MCF 10A (cell line): ENCODE results near the gene USP11. TPM values are rescaled to one million over a fixed set of nuclear protein-coding genes. Genes with fewer than 3 reads are reported as not detected.
"Not testable (repeated sequence)": the region's sequence is repeated elsewhere in the genome, so short reads cannot be mapped to it uniquely, and the experiment has no call there.

Experiments used
- BruUV-seq: library from RNA; stranded (reverse); fragments of 400-500 nt; replicated peaks from 2 replicates; lab custom pipeline; 2021; lab: Mats Ljungman, UMichigan
- CTCF ChIA-PET: fragments of 300-600 bp; sonication (Branson Sonifier 250); formaldehyde crosslinking; extraction: SDS; loops from one replicate; lab custom pipeline; 2021; ENCODE audit warnings: antibody characterized with exemption, inconsistent platforms; lab: Yijun Ruan, JAX
- POLR2A ChIA-PET: fragments of 300-600, 350-650 bp; sonication (Branson Sonifier 250); formaldehyde crosslinking; extraction: SDS; loops from one replicate; lab custom pipeline; 2020; ENCODE audit warnings: antibody characterized with exemption, inconsistent platforms; lab: Yijun Ruan, JAX
- DNase-seq: peaks from one replicate; pipeline ENCODE4 v3.0.0-alpha.2; 2018; ENCODE audit not compliant: unreplicated experiment
- H3K27ac Mint-ChIP-seq: one replicate; pipeline ENCODE4 v1.8.0; 2022; ENCODE audit warnings: mild to moderate bottlenecking, low read depth, mixed read lengths; ENCODE audit not compliant: unreplicated experiment
- H3K27me3 Mint-ChIP-seq: one replicate; pipeline ENCODE4 v1.8.0; 2022; ENCODE audit warnings: mixed read lengths; ENCODE audit not compliant: insufficient read depth, unreplicated experiment
- H3K36me3 Mint-ChIP-seq: one replicate; pipeline ENCODE4 v1.8.0; 2022; ENCODE audit warnings: mild to moderate bottlenecking, moderate library complexity, mixed read lengths; ENCODE audit not compliant: insufficient read depth, unreplicated experiment
- H3K4me1 Mint-ChIP-seq: one replicate; pipeline ENCODE4 v1.8.0; 2022; ENCODE audit warnings: mixed read lengths; ENCODE audit not compliant: insufficient read depth, unreplicated experiment
- H3K4me3 Mint-ChIP-seq: one replicate; pipeline ENCODE4 v1.8.0; 2022; ENCODE audit warnings: mild to moderate bottlenecking, moderate library complexity, mixed read lengths; ENCODE audit not compliant: unreplicated experiment
- H3K9me3 Mint-ChIP-seq: one replicate; pipeline ENCODE4 v1.8.0; 2022; ENCODE audit warnings: mixed read lengths; ENCODE audit not compliant: unreplicated experiment
- intact Hi-C: fragments of 100-400 bp; cut with micrococcal nuclease; formaldehyde crosslinking; loops from 2 replicates; pipeline ENCODE4 v1.14.1; 2022
- total RNA-seq: library from RNA; stranded (reverse); gene quantifications from 2 replicates; pipeline ENCODE4 v1.2.3, GENCODE V29; 2022
- TF ChIP-seq, protein P1 (sequence below): fragments of 200-600 bp; IDR thresholded peaks from one replicate; pipeline ENCODE4 v1.8.0; 2022; ENCODE audit warnings: antibody characterized with exemption, mild to moderate bottlenecking; ENCODE audit not compliant: unreplicated experiment

Gene USP11
- total RNA-seq, 1 experiment from 2014 or later: 20.3 TPM

- ChIA-PET CTCF (no interaction called here), POLR2A (no interaction called here)
- peaks cover 61% of the 10 kb centered on the region for H3K27me3 Mint-ChIP-seq
- H3K27ac Mint-ChIP-seq: no peak overlapping the region
- no peak for DNase-seq
- TF ChIP-seq, protein P1, sequence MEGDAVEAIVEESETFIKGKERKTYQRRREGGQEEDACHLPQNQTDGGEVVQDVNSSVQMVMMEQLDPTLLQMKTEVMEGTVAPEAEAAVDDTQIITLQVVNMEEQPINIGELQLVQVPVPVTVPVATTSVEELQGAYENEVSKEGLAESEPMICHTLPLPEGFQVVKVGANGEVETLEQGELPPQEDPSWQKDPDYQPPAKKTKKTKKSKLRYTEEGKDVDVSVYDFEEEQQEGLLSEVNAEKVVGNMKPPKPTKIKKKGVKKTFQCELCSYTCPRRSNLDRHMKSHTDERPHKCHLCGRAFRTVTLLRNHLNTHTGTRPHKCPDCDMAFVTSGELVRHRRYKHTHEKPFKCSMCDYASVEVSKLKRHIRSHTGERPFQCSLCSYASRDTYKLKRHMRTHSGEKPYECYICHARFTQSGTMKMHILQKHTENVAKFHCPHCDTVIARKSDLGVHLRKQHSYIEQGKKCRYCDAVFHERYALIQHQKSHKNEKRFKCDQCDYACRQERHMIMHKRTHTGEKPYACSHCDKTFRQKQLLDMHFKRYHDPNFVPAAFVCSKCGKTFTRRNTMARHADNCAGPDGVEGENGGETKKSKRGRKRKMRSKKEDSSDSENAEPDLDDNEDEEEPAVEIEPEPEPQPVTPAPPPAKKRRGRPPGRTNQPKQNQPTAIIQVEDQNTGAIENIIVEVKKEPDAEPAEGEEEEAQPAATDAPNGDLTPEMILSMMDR: no peak
- H3K4me3 Mint-ChIP-seq: no peak overlapping the region
- peaks cover 16% of the 10 kb centered on the region for H3K36me3 Mint-ChIP-seq
- no peaks in the 10 kb centered on the region for H3K4me1 Mint-ChIP-seq
- H3K9me3 Mint-ChIP-seq: no peaks in the 10 kb centered on the region
- no TSS peak for BruUV-seq
- intact Hi-C loops: no loop called here
Observed at GRCh38 chrX:47247999-47248320, 15.2 kb downstream of the USP11 start.

- DNase-seq: no peak
- CTCF ChIA-PET: interaction anchor here (0.6 kb wide), 1 partner anchor 85 kb away, joined by 3 read pairs; no protein-coding TSS in a partner anchor
- BruUV-seq: no TSS peak
- no peaks in the 10 kb centered on the region for H3K9me3 Mint-ChIP-seq
- H3K27ac Mint-ChIP-seq: no peak overlapping the region
- POLR2A ChIA-PET: no interaction called here
- H3K4me3 Mint-ChIP-seq: no peak overlapping the region
- no peaks in the 10 kb centered on the region for H3K4me1 Mint-ChIP-seq
- TF ChIP-seq, protein P1: no peak
- peaks cover 16% of the 10 kb centered on the region for H3K36me3 Mint-ChIP-seq
- intact Hi-C loops: no loop called here
- H3K27me3 Mint-ChIP-seq: peaks cover 61% of the 10 kb centered on the region
Observed at GRCh38 chrX:47248576-47248975, 15.8 kb downstream of the USP11 start.

DNA sequence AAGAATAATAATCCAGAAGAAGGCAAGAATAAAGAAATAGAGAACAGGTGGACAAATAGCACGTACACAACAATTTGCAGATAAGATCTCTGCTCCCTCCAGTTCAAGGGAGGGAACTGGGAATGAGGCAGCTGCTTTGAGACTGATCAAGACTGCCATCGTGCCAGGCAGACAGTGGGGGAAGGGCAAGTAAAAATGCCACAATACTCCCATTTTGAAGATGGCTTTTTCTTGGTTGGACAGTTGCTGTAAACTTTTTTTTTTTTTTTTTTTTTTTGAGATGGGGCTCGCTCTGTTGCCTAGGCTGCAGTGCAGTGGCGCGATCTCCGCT is 17.2 kb downstream of the USP11 start:
- POLR2A ChIA-PET: interaction anchor here (0.6 kb wide), 1 partner anchor 138 kb away, joined by 3 read pairs; no protein-coding TSS in a partner anchor
- no peak overlapping the region for H3K4me3 Mint-ChIP-seq
- intact Hi-C loops: no loop called here
- H3K4me1 Mint-ChIP-seq: no peaks in the 10 kb centered on the region
- TF ChIP-seq, protein P1: no peak
- no peaks in the 10 kb centered on the region for H3K9me3 Mint-ChIP-seq
- no peak overlapping the region for H3K27ac Mint-ChIP-seq
- peaks cover 6% of the 10 kb centered on the region for H3K36me3 Mint-ChIP-seq
- peaks cover 63% of the 10 kb centered on the region for H3K27me3 Mint-ChIP-seq
- no peak for DNase-seq
- CTCF ChIA-PET: interaction anchor here (0.7 kb wide), 1 partner anchor 9 kb away, joined by 3 read pairs; no protein-coding TSS in a partner anchor
- no TSS peak for BruUV-seq

DNA sequence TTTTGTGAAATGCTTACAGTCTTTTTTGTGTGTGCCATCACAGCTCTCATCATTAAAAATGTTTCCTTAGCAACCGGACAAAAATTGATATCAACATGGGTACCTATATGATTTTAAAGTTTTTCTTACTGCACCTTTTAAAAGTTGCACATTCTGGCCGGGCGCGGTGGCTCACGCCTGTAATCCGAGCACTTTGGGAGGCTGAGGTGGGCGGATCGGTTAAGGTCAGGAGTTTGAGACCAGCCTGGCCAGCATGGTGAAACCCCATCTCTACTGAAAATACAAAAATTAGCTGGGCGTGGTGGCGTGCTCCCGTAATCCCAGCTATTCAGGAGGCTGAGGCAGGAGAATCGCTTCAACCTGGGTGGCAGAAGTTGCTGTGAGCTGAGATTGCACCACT is 24.8 kb downstream of the USP11 start:
- H3K4me3 Mint-ChIP-seq: not testable (repeated sequence)

More for the DNA sequence above, 24.8 kb downstream of the USP11 start:
- H3K27ac Mint-ChIP-seq, intact Hi-C loops, CTCF ChIA-PET, H3K9me3 Mint-ChIP-seq, H3K4me1 Mint-ChIP-seq, H3K36me3 Mint-ChIP-seq, POLR2A ChIA-PET, BruUV-seq, DNase-seq: not testable (repeated sequence)
- H3K27me3 Mint-ChIP-seq: peaks cover 65% of the 10 kb centered on the region
